Eye (tissue), 1 donor: ENCODE results near the gene CDK6.
A peak's percentile ranks its signal among the peaks of the same experiment; 100 is the strongest.

ENCODE experiments used
- DNase-seq: peaks from one replicate; pipeline ENCODE4 v3.0.0-alpha.2; 2015

Gene CDK6

GRCh38 chr7:92843781-92844180 is 7.4 kb upstream of the CDK6 start:
- DNase-seq, result no peak

GRCh38 chr7:92843034-92843760 is 6.8 kb upstream of the CDK6 start:
- DNase-seq, result no peak

GRCh38 chr7:92841192-92841591 is 4.8 kb upstream of the CDK6 start:
- no peak for DNase-seq

GRCh38 chr7:92840316-92840715 is 3.9 kb upstream of the CDK6 start:
- peak; percentile 51 for DNase-seq

- DNase-seq, result no peak
These were observed 3.5 kb upstream of the CDK6 start for GRCh38 chr7:92839901-92840300.

- no peak for DNase-seq
These were observed 2.6 kb upstream of the CDK6 start for GRCh38 chr7:92838934-92839333.

GRCh38 chr7:92837000-92837749 is 802 bp upstream of the CDK6 start:
- DNase-seq, result peak; percentile 71

- DNase-seq, result peak; percentile 77
These were observed 403 bp downstream of the CDK6 start for GRCh38 chr7:92835851-92836488.

- DNase-seq, result peak; percentile 90
These were observed 1.0 kb downstream of the CDK6 start for GRCh38 chr7:92835261-92835850.

GRCh38 chr7:92834507-92835260 is 1.7 kb downstream of the CDK6 start:
- peak; percentile 71 for DNase-seq

GRCh38 chr7:92833766-92834506 is 2.4 kb downstream of the CDK6 start:
- DNase-seq, result peak; percentile 92

GRCh38 chr7:92833024-92833765 is 3.2 kb downstream of the CDK6 start:
- DNase-seq, result peak; percentile 94

- DNase-seq, result no peak
These were observed 3.8 kb downstream of the CDK6 start for GRCh38 chr7:92832534-92833023.

GRCh38 chr7:92831716-92832533 is 4.4 kb downstream of the CDK6 start:
- DNase-seq, result peak; percentile 57

GRCh38 chr7:92830532-92831110 is 5.8 kb downstream of the CDK6 start:
- DNase-seq, result peak; percentile 22

GRCh38 chr7:92830027-92830426 is 6.3 kb downstream of the CDK6 start:
- no peak for DNase-seq

- no peak for DNase-seq
These were observed 8.8 kb downstream of the CDK6 start for GRCh38 chr7:92827464-92828120.

GRCh38 chr7:92826258-92826938 is 10.0 kb downstream of the CDK6 start:
- no peak for DNase-seq
